CD14-positive monocyte (primary cell): ENCODE measurements around the gene IGFBP2. TPM values are rescaled to one million over a fixed set of nuclear protein-coding genes. Genes with fewer than 3 reads are reported as not detected.

ENCODE experiments used
- DNase-seq, 3 donors: peaks; one replicate each; pipeline ENCODE4 v3.0.0-alpha.2; 2011 to 2022
- H2AFZ ChIP-seq: 2 replicates; pipeline ENCODE4 v1.6.0; 2012; ENCODE audit warnings: mild to moderate bottlenecking, low read depth, low read length, inconsistent platforms; ENCODE audit not compliant: insufficient read depth, poor library complexity, severe bottlenecking
- H3K27ac ChIP-seq, 2 donors: 1 replicate in 1 of 2; 2 replicates in 1 of 2; pipeline ENCODE4 v1.5.1; 2012 to 2013; ENCODE audit warnings: low read length in 2 of 2, control low read depth in 1 of 2, inconsistent platforms in 1 of 2, low read depth in 1 of 2, mild to moderate bottlenecking in 1 of 2
- H3K27me3 ChIP-seq, 2 donors: one replicate each; pipeline versions ENCODE4 v1.6.0 to v1.6.1; 2011 to 2013; ENCODE audit warnings: low read length in 2 of 2; ENCODE audit not compliant: control insufficient read depth in 2 of 2, insufficient read depth in 2 of 2
- H3K36me3 ChIP-seq, 2 donors: replicated peaks in 1 of 2; 1 replicate in 1 of 2; 2 replicates in 1 of 2; pipeline versions ENCODE4 v1.5.1 to v1.6.1; 2012 to 2013; ENCODE audit warnings: low read length in 2 of 2, control low read depth in 1 of 2, inconsistent platforms in 1 of 2, mild to moderate bottlenecking in 1 of 2; ENCODE audit not compliant: insufficient read depth in 2 of 2, control insufficient read depth in 1 of 2
- H3K4me1 ChIP-seq, 2 donors: 1 replicate in 1 of 2; 2 replicates in 1 of 2; pipeline versions ENCODE4 v1.5.1 to v1.6.1; 2012 to 2013; ENCODE audit warnings: low read length in 2 of 2, control low read depth in 1 of 2, inconsistent platforms in 1 of 2, mild to moderate bottlenecking in 1 of 2, moderate library complexity in 1 of 2; ENCODE audit not compliant: insufficient read depth in 2 of 2, control insufficient read depth in 1 of 2
- H3K4me2 ChIP-seq: replicated peaks from 2 replicates; pipeline ENCODE3; 2012; ENCODE audit warnings: low read length, moderate library complexity, mild to moderate bottlenecking; ENCODE audit not compliant: poor library complexity, severe bottlenecking; ENCODE audit errors: extremely low read depth
- H3K4me3 ChIP-seq, 3 experiments: fragments of 200-600 bp in 1 of 3; sonication (generic) in 1 of 3; replicated peaks in 1 of 3; 1 replicate in 2 of 3; 2 replicates in 1 of 3; pipeline ENCODE4 v1.5.1; 2011 to 2013; ENCODE audit warnings: low read length in 3 of 3, mild to moderate bottlenecking in 3 of 3, control low read depth in 2 of 3, low read depth in 2 of 3, inconsistent platforms in 1 of 3, moderate library complexity in 1 of 3
- H3K79me2 ChIP-seq: 2 replicates; pipeline ENCODE4 v1.6.0; 2012; ENCODE audit warnings: mild to moderate bottlenecking, control low read depth, inconsistent platforms, low read length, moderate library complexity; ENCODE audit not compliant: insufficient read depth
- H3K9ac ChIP-seq: 2 replicates; pipeline ENCODE4 v1.6.0; 2017; ENCODE audit warnings: low read length, mild to moderate bottlenecking; ENCODE audit not compliant: insufficient read depth, poor library complexity, severe bottlenecking
- H3K9me3 ChIP-seq, 2 donors: replicated peaks in 1 of 2; 1 replicate in 1 of 2; 2 replicates in 1 of 2; pipeline versions ENCODE4 v1.5.1 to v1.6.1; 2012 to 2013; ENCODE audit warnings: low read length in 2 of 2, control low read depth in 1 of 2; ENCODE audit not compliant: control insufficient read depth in 1 of 2, insufficient read depth in 1 of 2
- H4K20me1 ChIP-seq: 2 replicates; pipeline ENCODE4 v1.6.0; 2012; ENCODE audit warnings: mild to moderate bottlenecking, low read length, control low read depth, moderate library complexity; ENCODE audit not compliant: insufficient read depth
- H3K27ac Mint-ChIP-seq, 7 donors: one replicate each; pipeline ENCODE4 v1.8.0; 2020; ENCODE audit warnings: mild to moderate bottlenecking in 7 of 7, mixed read lengths in 7 of 7, moderate library complexity in 6 of 7, inconsistent platforms in 2 of 7
- H3K27me3 Mint-ChIP-seq, 3 donors: one replicate each; pipeline ENCODE4 v1.8.0; 2021 to 2022; ENCODE audit warnings: low read depth in 3 of 3, mild to moderate bottlenecking in 3 of 3, mixed read lengths in 3 of 3, moderate library complexity in 3 of 3, inconsistent platforms in 1 of 3
- H3K36me3 Mint-ChIP-seq, 2 donors: one replicate each; pipeline ENCODE4 v1.8.0; 2020; ENCODE audit warnings: mixed read lengths in 2 of 2, inconsistent platforms in 1 of 2, mild to moderate bottlenecking in 1 of 2
- H3K4me1 Mint-ChIP-seq: one replicate; pipeline ENCODE4 v1.8.0; 2020; ENCODE audit warnings: mild to moderate bottlenecking, mixed read lengths
- H3K4me3 Mint-ChIP-seq, 2 donors: one replicate each; pipeline ENCODE4 v1.8.0; 2020; ENCODE audit warnings: mild to moderate bottlenecking in 2 of 2, mixed read lengths in 2 of 2, moderate library complexity in 1 of 2
- H3K9me3 Mint-ChIP-seq, 7 donors: one replicate each; pipeline ENCODE4 v1.8.0; 2020 to 2022; ENCODE audit warnings: mixed read lengths in 7 of 7, mild to moderate bottlenecking in 6 of 7, moderate library complexity in 6 of 7, inconsistent platforms in 2 of 7
- CTCF ChIP-seq: fragments of 200-600 bp; IDR thresholded peaks from one replicate; pipeline ENCODE4 v1.8.0; 2022; ENCODE audit warnings: antibody characterized with exemption, mild to moderate bottlenecking
- WGBS: methylation state at CpG from one replicate; pipeline ENCODE4 v1.1.5; 2013; ENCODE audit warnings: missing lambda C conversion rate; ENCODE audit not compliant: insufficient coverage; 5-methylcytosine and 5-hydroxymethylcytosine counted together
- intact Hi-C, 2 donors: fragments of 100-400 bp; cut with micrococcal nuclease; formaldehyde crosslinking; loops; one replicate each; pipeline versions ENCODE4 v1.15.0 to v1.15.1; 2023
- polyA plus RNA-seq, 3 donors: library from polyadenylated mRNA; depleted of rRNA in 1 of 3; unstranded in 2 of 3; stranded (reverse) in 1 of 3; fragments of 300-500 nt in 2 of 3; fragments of >200 nt in 1 of 3; fragmentation: Illumina TruSeq in 2 of 3; gene quantifications; 1 replicate in 2 of 3; 2 replicates in 1 of 3; pipeline ENCODE4 v1.2.3, GENCODE V29; 2012 to 2021

The IGFBP2 gene
- polyA plus RNA-seq, 3 donors, result 1.6 TPM; not detected in 2

DNA sequence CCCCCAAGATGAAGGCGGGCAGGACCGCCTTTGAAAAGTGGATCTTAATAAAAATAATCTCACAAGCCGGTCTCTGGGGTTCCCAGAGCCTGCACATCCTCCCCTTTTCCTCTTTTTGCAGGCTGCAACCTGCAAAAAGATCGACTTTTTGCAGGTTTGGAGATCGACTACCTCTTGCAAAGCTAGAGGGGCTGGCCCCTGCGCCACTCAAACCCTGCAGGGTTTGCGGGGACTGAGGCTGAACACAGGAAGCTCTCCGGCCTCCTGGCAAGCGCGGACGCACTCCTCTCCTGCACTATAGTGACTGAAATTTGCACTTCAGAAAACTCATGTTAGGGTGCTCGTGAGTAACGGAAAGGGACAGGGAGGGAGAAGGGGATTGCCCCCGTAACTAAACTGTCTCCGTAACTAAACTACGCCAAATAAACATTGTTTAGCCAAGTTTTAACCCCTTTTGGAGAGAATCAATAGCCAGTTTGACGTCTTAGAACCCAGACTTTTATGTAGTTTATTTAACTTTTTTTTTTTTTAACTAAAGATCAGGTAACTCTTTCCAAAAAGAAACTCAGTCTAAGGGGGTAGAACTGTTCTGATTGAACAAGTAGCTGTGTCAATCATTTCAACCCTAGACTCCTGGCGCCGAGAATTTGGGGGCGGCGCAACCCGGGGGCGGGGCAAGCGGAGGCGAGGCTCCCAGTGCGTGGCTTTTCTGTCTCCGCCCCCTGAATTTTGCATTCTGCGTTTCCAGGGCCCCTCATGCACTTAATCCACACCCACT lies 59.6 kb downstream of the IGFBP2 start:
- H3K9ac ChIP-seq, result no peak overlapping the region
- peaks cover 0 to 20% of the 10 kb centered on the region in 2 donors for H3K9me3 ChIP-seq
- H3K4me2 ChIP-seq, result peak overlapping the region; percentile 63
- intact Hi-C loops, result no loop called here
- H3K36me3 Mint-ChIP-seq, result peaks cover 0 to 6% of the 10 kb centered on the region in 2 donors
- DNase-seq, result no peak
- peaks cover 0 to 20% (median 6%) of the 10 kb centered on the region in 7 donors for H3K9me3 Mint-ChIP-seq
- no peaks in the 10 kb centered on the region for H3K79me2 ChIP-seq
- no peak overlapping the region for H2AFZ ChIP-seq
- peak overlapping the region; percentile 52 to 86 for H3K4me3 Mint-ChIP-seq
- peaks cover 80 to 88% of the 10 kb centered on the region in 2 donors for H3K27me3 ChIP-seq
- H3K4me3 ChIP-seq, result peak overlapping the region in 1 of 3 experiments; percentile 58
- no peak for TF ChIP-seq CTCF
- peaks cover 33% of the 10 kb centered on the region for H3K4me1 Mint-ChIP-seq
- no peak overlapping the region for H3K27ac Mint-ChIP-seq
- no peak overlapping the region for H3K27ac ChIP-seq
- peaks cover 30 to 89% (median 31%) of the 10 kb centered on the region in 3 donors for H3K27me3 Mint-ChIP-seq
- no peaks in the 10 kb centered on the region for H3K36me3 ChIP-seq
- H3K4me1 ChIP-seq, result peaks cover 17 to 25% of the 10 kb centered on the region in 2 donors
- 2% methylated on average over 8 of the region's 28 CpGs for WGBS
- H4K20me1 ChIP-seq, result no peaks in the 10 kb centered on the region

DNA sequence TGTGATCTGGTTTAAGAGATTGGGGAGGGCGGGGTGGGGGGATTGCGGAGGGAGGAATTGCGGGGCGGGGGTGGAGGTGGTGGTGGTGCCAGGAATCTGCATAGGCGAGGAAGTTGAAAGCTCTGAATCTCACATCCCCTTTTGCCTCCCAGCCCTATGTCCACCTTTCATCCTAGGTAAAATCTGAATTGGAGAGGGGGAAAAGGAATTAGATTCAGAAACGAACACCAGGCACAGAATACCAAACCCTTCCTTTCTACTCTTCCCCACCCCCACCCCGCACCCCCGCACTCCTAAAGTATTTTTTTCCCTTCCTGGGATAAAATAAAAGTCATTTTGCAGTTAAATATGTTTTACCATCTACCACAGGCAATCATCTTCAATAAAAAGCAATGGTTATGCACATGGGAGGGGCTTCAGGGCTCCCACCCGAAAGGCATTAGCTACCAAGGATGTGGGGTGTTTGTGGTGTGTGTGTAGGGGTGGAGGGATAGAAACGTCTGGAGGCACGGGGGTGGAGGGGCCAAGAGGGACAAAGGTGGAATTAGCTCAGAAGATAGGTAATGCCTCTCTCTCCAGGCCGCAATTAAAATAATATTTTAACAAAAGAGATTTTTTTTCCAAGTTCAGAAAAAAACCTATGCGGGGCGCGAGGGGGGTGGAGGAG lies 60.3 kb downstream of the IGFBP2 start:
- H3K4me1 ChIP-seq, result peaks cover 17 to 25% of the 10 kb centered on the region in 2 donors
- H3K9ac ChIP-seq, result no peak overlapping the region
- intact Hi-C loops, result no loop called here
- no peak overlapping the region for H2AFZ ChIP-seq
- Mint-ChIP-seq H3K4me3 (peak overlapping the region; percentile 52 to 70), H3K9me3 (peaks cover 0 to 20% (median 6%) of the 10 kb centered on the region in 7 donors), H3K4me1 (peaks cover 33% of the 10 kb centered on the region), H3K27me3 (peaks cover 29 to 83% (median 30%) of the 10 kb centered on the region in 3 donors), H3K27ac (no peak overlapping the region), H3K36me3 (peaks cover 0 to 6% of the 10 kb centered on the region in 2 donors)
- H3K9me3 ChIP-seq, result peaks cover 0 to 20% of the 10 kb centered on the region in 2 donors
- peak overlapping the region; percentile 63 for H3K4me2 ChIP-seq
- no peak for TF ChIP-seq CTCF
- WGBS, result 0% methylated on average over 1 of the region's 15 CpGs
- H3K79me2 ChIP-seq, result no peaks in the 10 kb centered on the region
- H4K20me1 ChIP-seq, result no peaks in the 10 kb centered on the region
- H3K27ac ChIP-seq, result no peak overlapping the region
- no peak for DNase-seq
- peak overlapping the region in 1 of 3 experiments; percentile 58 for H3K4me3 ChIP-seq
- H3K27me3 ChIP-seq, result peaks cover 85 to 96% of the 10 kb centered on the region in 2 donors
- H3K36me3 ChIP-seq, result no peaks in the 10 kb centered on the region
